GM12878 (cell line): ENCODE data around the gene PHC3. TPM values are rescaled to one million over a fixed set of nuclear protein-coding genes. Genes with fewer than 3 reads are reported as not detected.
A peak's percentile ranks its signal among the peaks of the same experiment; 100 is the strongest.

ENCODE experiments used
- ATAC-seq: fragments of 200-7000 bp; cut with Tn5 transposase; 3 replicates; pipeline ENCODE4 v1.9.1; 2020; ENCODE audit warnings: mild to moderate bottlenecking, moderate library complexity
- BruUV-seq: library from RNA; stranded (reverse); fragments of 400-500 nt; replicated peaks from 2 replicates; lab custom pipeline; 2021; lab: Mats Ljungman, UMichigan
- CTCF ChIA-PET: fragments of 300-600 bp; sonication (Branson Sonifier 250); formaldehyde crosslinking; extraction: SDS; loops from one replicate; lab custom pipeline; 2021; ENCODE audit warnings: inconsistent platforms; lab: Yijun Ruan, JAX
- POLR2A ChIA-PET: fragments of 350-600 bp; formaldehyde crosslinking; extraction: SDS; loops from one replicate; lab custom pipeline; 2021; ENCODE audit warnings: inconsistent platforms; lab: Charles Lee
- RAD21 ChIA-PET: fragments of 300-600 bp; sonication (Branson Sonifier 250); formaldehyde crosslinking; loops from one replicate; lab custom pipeline; 2023; ENCODE audit warnings: antibody characterized with exemption; ENCODE audit not compliant: unreplicated experiment; lab: Charles Lee
- SMC1A ChIA-PET: fragments of 300-600 bp; sonication (Branson Sonifier 250); formaldehyde crosslinking; loops from one replicate; lab custom pipeline; 2023; ENCODE audit not compliant: unreplicated experiment, uncharacterized antibody; lab: Charles Lee
- DNase-seq: peaks from one replicate; pipeline ENCODE4 v3.0.0-alpha.2; 2011; ENCODE audit warnings: low read depth, low spot score
- FAIRE-seq: peaks from 3 replicates; lab custom pipeline; 2011; peaks lifted over from hg19 to GRCh38; lab: Jason Lieb, UNC
- H2AFZ ChIP-seq: 2 replicates; pipeline ENCODE4 v1.6.0; 2011; ENCODE audit warnings: low read depth, low read length, control low read depth; ENCODE audit not compliant: control insufficient read depth
- H3K27ac ChIP-seq: 2 replicates; pipeline ENCODE4 v1.5.1; 2011; ENCODE audit warnings: control low read depth; ENCODE audit not compliant: control insufficient read depth, insufficient read depth
- H3K27me3 ChIP-seq, 2 experiments: replicated peaks in 1 of 2; 2 replicates each; pipeline versions ENCODE4 v1.6.0 to v1.6.1; 2011; ENCODE audit warnings: low read length in 1 of 2; ENCODE audit not compliant: control insufficient read depth in 2 of 2, insufficient read depth in 2 of 2
- H3K36me3 ChIP-seq, 2 experiments: 2 replicates each; pipeline ENCODE4 v1.5.1; 2011; ENCODE audit warnings: low read length in 1 of 2; ENCODE audit not compliant: control insufficient read depth in 2 of 2, insufficient read depth in 2 of 2
- H3K4me1 ChIP-seq: 2 replicates; pipeline ENCODE4 v1.6.1; 2011; ENCODE audit warnings: mild to moderate bottlenecking, low read length, moderate library complexity, mixed read lengths; ENCODE audit not compliant: control insufficient read depth, insufficient read depth
- H3K4me2 ChIP-seq: 2 replicates; pipeline ENCODE4 v1.6.0; 2011; ENCODE audit warnings: control low read depth; ENCODE audit not compliant: control insufficient read depth, insufficient read depth
- H3K4me3 ChIP-seq: fragments of 200-600 bp; sonication (generic); 2 replicates; pipeline ENCODE4 v1.5.1; 2016
- H3K79me2 ChIP-seq: 2 replicates; pipeline ENCODE4 v1.6.0; 2011; ENCODE audit warnings: low read length; ENCODE audit not compliant: control insufficient read depth, insufficient read depth
- H3K9ac ChIP-seq: 2 replicates; pipeline ENCODE4 v1.8.0; 2011; ENCODE audit warnings: low read length, control low read depth, mixed read lengths; ENCODE audit not compliant: control insufficient read depth, insufficient read depth
- H3K9me3 ChIP-seq: replicated peaks from 3 replicates; pipeline ENCODE4 v1.5.1; 2011; ENCODE audit warnings: mild to moderate bottlenecking, low read length; ENCODE audit not compliant: control insufficient read depth, insufficient read depth
- H4K20me1 ChIP-seq: 2 replicates; pipeline ENCODE4 v1.6.0; 2011; ENCODE audit not compliant: control insufficient read depth, insufficient read depth
- BRCA1 ChIP-seq: IDR thresholded peaks from 2 replicates; pipeline ENCODE4 v1.6.1; 2011; ENCODE audit warnings: low read depth, low read length, improper control_type of control experiment
- JUNB ChIP-seq: IDR thresholded peaks from 2 replicates; pipeline ENCODE4 v1.6.1; 2016; ENCODE audit warnings: antibody characterized with exemption, mild to moderate bottlenecking
- KAT2A ChIP-seq: conservative IDR thresholded peaks from 2 replicates; pipeline ENCODE4 v1.6.1; 2011; ENCODE audit warnings: low read depth, low read length; ENCODE audit not compliant: control insufficient read depth
- NFIC ChIP-seq: IDR thresholded peaks from 2 replicates; pipeline ENCODE4 v1.6.1; 2012; ENCODE audit warnings: low read depth, mild to moderate bottlenecking, inconsistent platforms, low read length, moderate library complexity
- RELA ChIP-seq: fragments of 450-650 bp; IDR thresholded peaks from 2 replicates; pipeline ENCODE4 v1.8.0; 2014; ENCODE audit warnings: borderline replicate concordance; ENCODE audit not compliant: partially characterized antibody
- SIX5 ChIP-seq: IDR thresholded peaks from 2 replicates; pipeline ENCODE4 v1.6.1; 2011; ENCODE audit warnings: mild to moderate bottlenecking, low read depth, low read length, moderate library complexity; ENCODE audit not compliant: severe bottlenecking
- TARDBP ChIP-seq: IDR thresholded peaks from 2 replicates; pipeline ENCODE4 v1.6.1; 2016; ENCODE audit warnings: borderline replicate concordance
- WGBS: methylation state at CpG from one replicate; pipeline ENCODE4 v1.1.6; 2016; ENCODE audit warnings: low lambda C conversion rate; ENCODE audit not compliant: insufficient replicate concordance, insufficient coverage; ENCODE audit errors: missing lambda C conversion rate; 5-methylcytosine and 5-hydroxymethylcytosine counted together
- in situ Hi-C: fragments of 300-500 bp; cut with MboI; formaldehyde crosslinking; loops from 9 replicates; pipeline ENCODE4 v1.14.3; 2018; ENCODE audit warnings: mixed read lengths
- intact Hi-C: fragments of 100-400 bp; cut with micrococcal nuclease; formaldehyde crosslinking; loops from one replicate; pipeline ENCODE4 v1.14.2; 2022; ENCODE audit not compliant: unreplicated experiment
- polyA plus RNA-seq, 11 experiments: library from polyadenylated mRNA; depleted of rRNA in 4 of 11; unstranded in 6 of 11; stranded (reverse) in 5 of 11; fragments of >200 nt; fragmentation: Nextera tagmentation in 4 of 11; fragmentation: Illumina TruSeq in 1 of 11; extraction: Ambion mirVana in 4 of 11; extraction: Trizol in 1 of 11; gene quantifications; 1 replicate in 1 of 11; 2 replicates in 10 of 11; pipeline versions ENCODE4 v1.2.1 to v1.2.3, GENCODE V29; 2011 to 2016; ENCODE audit warnings: inconsistent platforms in 2 of 11, missing spikeins in 2 of 11, low read depth in 1 of 11
- total RNA-seq, 4 experiments: library from RNA; depleted of rRNA in 3 of 4; stranded (reverse); fragments of >200 nt in 3 of 4; fragmentation: Illumina TruSeq in 1 of 4; extraction: Trizol in 1 of 4; gene quantifications; 2 replicates each; pipeline versions ENCODE4 v1.2.1 to v1.2.3, GENCODE V29; 2013 to 2021

PHC3 gene
- total and polyA plus RNA-seq, 10 of the 15 experiments (the other 5 are each of a cell fraction or from before 2014, with no cell fraction given), result 3.3 to 62.3 (median 22.1) TPM

- FAIRE-seq (no peak), DNase-seq (no peak), ATAC-seq (no peak)
- no peak overlapping the region for H3K4me2 ChIP-seq
- no peaks in the 10 kb centered on the region for H3K27me3 ChIP-seq
- ChIA-PET SMC1A (interaction anchor here (1.0 to 3.5 kb wide), 11 partner anchors 9 to 125 kb away, joined by 3 to 11 read pairs (median 3); no protein-coding TSS in a partner anchor), POLR2A (interaction anchor here (0.5 kb wide), 1 partner anchor 53 kb away, joined by 6 read pairs; no protein-coding TSS in a partner anchor), CTCF (interaction anchor here (1.0 to 1.3 kb wide), 4 partner anchors 8 to 951 kb away, joined by 3 to 4 read pairs (median 3); no protein-coding TSS in a partner anchor), RAD21 (interaction anchor here (1.1 to 2.2 kb wide), 2 partner anchors 79 to 162 kb away, joined by 3 to 7 read pairs; no protein-coding TSS in a partner anchor)
- no peaks in the 10 kb centered on the region for H3K9me3 ChIP-seq
- H2AFZ ChIP-seq, result no peak overlapping the region
- in situ Hi-C loops (no loop called here), intact Hi-C loops (no loop called here)
- no peak overlapping the region for H3K9ac ChIP-seq
- H3K27ac ChIP-seq, result no peak overlapping the region
- BruUV-seq, result no TSS peak
- 100% methylated on average over 1 of the region's 1 CpG for WGBS
- peaks cover 10 to 44% of the 10 kb centered on the region in 2 experiments for H3K36me3 ChIP-seq
- no peak for TF ChIP-seq KAT2A
- TF ChIP-seq TARDBP, result no peak
- no peak for TF ChIP-seq RELA
- TF ChIP-seq SIX5, result no peak
- H3K4me3 ChIP-seq, result no peak overlapping the region
- H3K79me2 ChIP-seq, result no peaks in the 10 kb centered on the region; the same call in 1 of the 2 replicates
- H4K20me1 ChIP-seq, result no peaks in the 10 kb centered on the region
- H3K4me1 ChIP-seq, result peaks cover 10% of the 10 kb centered on the region
Measured at GRCh38 chr3:170100944-170101343, 80.6 kb downstream of the PHC3 start.

DNA sequence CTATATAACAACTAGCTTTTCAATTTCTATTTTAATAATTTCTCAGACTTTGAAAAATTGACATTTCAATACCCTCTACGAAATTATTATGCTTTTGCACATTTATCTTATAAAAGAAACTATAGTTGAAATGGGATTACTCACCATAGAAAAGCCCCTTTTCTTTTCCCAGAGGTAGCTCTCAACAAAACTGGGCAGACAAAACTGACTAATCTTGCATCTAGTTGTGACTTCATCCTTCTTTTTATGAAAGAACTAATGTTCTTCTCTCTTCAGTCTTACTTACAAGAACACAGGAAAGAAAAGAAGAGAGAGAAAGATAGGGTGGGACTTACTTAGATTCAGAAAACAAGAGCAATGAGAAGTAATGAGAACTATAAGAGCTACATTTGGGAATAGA is 82.8 kb downstream of the PHC3 start:
- ChIA-PET RAD21 (interaction anchor here (1.0 to 1.5 kb wide), 3 partner anchors 8 to 73 kb away, joined by 3 to 5 read pairs (median 3); no protein-coding TSS in a partner anchor), SMC1A (interaction anchor here (0.7 to 1.7 kb wide), 10 partner anchors 14 to 235 kb away, joined by 3 to 5 read pairs (median 4); no protein-coding TSS in a partner anchor), POLR2A (interaction anchor here (1.0 kb wide), 1 partner anchor 13 kb away, joined by 3 read pairs; no protein-coding TSS in a partner anchor), CTCF (interaction anchor here (0.6 to 2.6 kb wide), 7 partner anchors 10 to 236 kb away, joined by 3 to 9 read pairs (median 3); no protein-coding TSS in a partner anchor)
- WGBS, result 0% methylated on average over 1 of the region's 1 CpG
- ATAC-seq (no peak), DNase-seq (no peak), FAIRE-seq (no peak)
- Histone ChIP-seq H3K27me3 (no peaks in the 10 kb centered on the region), H3K79me2 (no peaks in the 10 kb centered on the region; the same call in 1 of the 2 replicates), H3K9me3 (no peaks in the 10 kb centered on the region), H3K36me3 (peaks cover 9 to 45% of the 10 kb centered on the region in 2 experiments), H2AFZ (no peak overlapping the region), H3K9ac (no peak overlapping the region), H4K20me1 (no peaks in the 10 kb centered on the region), H3K27ac (peak overlapping the region; percentile 46; the same call in 1 of the 2 replicates), H3K4me3 (no peak overlapping the region), H3K4me1 (peaks cover 13% of the 10 kb centered on the region), H3K4me2 (no peak overlapping the region)
- in situ Hi-C loops, result no loop called here
- TF ChIP-seq JUNB, result peak; percentile 26; the same call in 1 of the 2 replicates
- no peak for TF ChIP-seq BRCA1
- peak; percentile 44; the same call in 1 of the 2 replicates for TF ChIP-seq NFIC
- intact Hi-C loops, result no loop called here
- BruUV-seq, result no TSS peak
